Spleen (tissue), 7 donors: ENCODE results near the gene SCO1.

Experiments
- CTCF ChIP-seq, 11 experiments: fragments of 200-600 bp in 7 of 11; fragments of 450-650 bp in 4 of 11; sonication (generic) in 4 of 11; IDR thresholded peaks in 8 of 11; conservative IDR thresholded peaks in 3 of 11; 1 replicate in 7 of 11; 2 replicates in 4 of 11; pipeline versions ENCODE4 v1.4.0 to v1.8.0; 2016 to 2021; ENCODE audit warnings: antibody characterized with exemption in 11 of 11, inconsistent platforms in 4 of 11, mild to moderate bottlenecking in 1 of 11
- POLR2A ChIP-seq, 3 donors: fragments of 450-650 bp; IDR thresholded peaks; one replicate each; pipeline ENCODE4 v1.5.1; 2017; ENCODE audit warnings: antibody characterized with exemption in 3 of 3, mild to moderate bottlenecking in 1 of 3
- POLR2AphosphoS5 ChIP-seq, 3 donors: sonication (generic); formaldehyde crosslinking; IDR thresholded peaks; one replicate each; pipeline ENCODE4 v1.5.1; 2017; ENCODE audit warnings: antibody characterized with exemption in 3 of 3
- donor health status: DM: no; HTN: no; CAD: no; lungs with moderate emphysema.
- donor health status: DM: no; HTN: no; CAD: no.
- donor health status: DM: no; HTN: no; CAD: no.

GRCh38 chr17:10737736-10738135 is 40.4 kb upstream of the SCO1 start:
- TF ChIP-seq CTCF (IDR thresholded peaks at IDR 0.05 in 8 of 11, conservative IDR thresholded peaks at IDR 0.05 in 3 of 11) (no peak), POLR2A (IDR thresholded peaks at IDR 0.05) (no peak), POLR2AphosphoS5 (IDR thresholded peaks at IDR 0.05) (no peak)
